Brain pericyte (primary cell): ENCODE data around the gene ITGB1BP1.

ENCODE experiments used
- DNase-seq: peaks from one replicate; pipeline ENCODE4 v3.0.0-alpha.2; 2012; ENCODE audit warnings: low read depth, low spot score

ITGB1BP1 gene

GRCh38 chr2:9424447-9425164 lies 1.3 kb upstream of the ITGB1BP1 start:
- no peak for DNase-seq

GRCh38 chr2:9423922-9424272 lies 569 bp upstream of the ITGB1BP1 start:
- no peak for DNase-seq

- DNase-seq, result no peak
Observed at GRCh38 chr2:9422321-9423099, 818 bp downstream of the ITGB1BP1 start.

- no peak for DNase-seq
Observed at GRCh38 chr2:9420495-9420894, 2.8 kb downstream of the ITGB1BP1 start.

- DNase-seq, result no peak
Observed at GRCh38 chr2:9419541-9419940, 3.8 kb downstream of the ITGB1BP1 start.

GRCh38 chr2:9418746-9419145 lies 4.6 kb downstream of the ITGB1BP1 start:
- DNase-seq, result no peak

- no peak for DNase-seq
Observed at GRCh38 chr2:9417725-9418124, 5.6 kb downstream of the ITGB1BP1 start.

GRCh38 chr2:9416962-9417316 lies 6.4 kb downstream of the ITGB1BP1 start:
- DNase-seq, result no peak

- DNase-seq, result no peak
Observed at GRCh38 chr2:9416267-9416961, 6.9 kb downstream of the ITGB1BP1 start.

- no peak for DNase-seq
Observed at GRCh38 chr2:9415516-9416169, 7.7 kb downstream of the ITGB1BP1 start.

GRCh38 chr2:9412781-9413180 lies 10.5 kb downstream of the ITGB1BP1 start:
- DNase-seq, result no peak

GRCh38 chr2:9410108-9410507 lies 13.2 kb downstream of the ITGB1BP1 start:
- DNase-seq, result no peak

GRCh38 chr2:9408641-9409151 lies 14.6 kb downstream of the ITGB1BP1 start:
- DNase-seq, result no peak

- no peak for DNase-seq
Observed at GRCh38 chr2:9407363-9407811, 15.9 kb downstream of the ITGB1BP1 start.

GRCh38 chr2:9406529-9407362 lies 16.6 kb downstream of the ITGB1BP1 start:
- DNase-seq, result no peak

- DNase-seq, result no peak
Observed at GRCh38 chr2:9405636-9406035, 17.7 kb downstream of the ITGB1BP1 start.

GRCh38 chr2:9404451-9404850 lies 18.9 kb downstream of the ITGB1BP1 start:
- DNase-seq, result no peak

GRCh38 chr2:9403924-9404323 lies 19.4 kb downstream of the ITGB1BP1 start:
- no peak for DNase-seq

- no peak for DNase-seq
Observed at GRCh38 chr2:9401646-9402371, 21.5 kb downstream of the ITGB1BP1 start.

- no peak for DNase-seq
Observed at GRCh38 chr2:9401059-9401547, 22.2 kb downstream of the ITGB1BP1 start.
